Activated CD8-positive, alpha-beta memory T cell treated with anti-CD3 and anti-CD28 coated beads, Interleukin-2, amount 50 U/mL, for 1 hour (primary cell): Measurements from ENCODE around the gene ABCG5.

ENCODE experiments used
- DNase-seq: peaks from one replicate; pipeline ENCODE4 v3.0.0-alpha.2; 2020; ENCODE audit errors: extremely low read depth

Gene ABCG5

DNA sequence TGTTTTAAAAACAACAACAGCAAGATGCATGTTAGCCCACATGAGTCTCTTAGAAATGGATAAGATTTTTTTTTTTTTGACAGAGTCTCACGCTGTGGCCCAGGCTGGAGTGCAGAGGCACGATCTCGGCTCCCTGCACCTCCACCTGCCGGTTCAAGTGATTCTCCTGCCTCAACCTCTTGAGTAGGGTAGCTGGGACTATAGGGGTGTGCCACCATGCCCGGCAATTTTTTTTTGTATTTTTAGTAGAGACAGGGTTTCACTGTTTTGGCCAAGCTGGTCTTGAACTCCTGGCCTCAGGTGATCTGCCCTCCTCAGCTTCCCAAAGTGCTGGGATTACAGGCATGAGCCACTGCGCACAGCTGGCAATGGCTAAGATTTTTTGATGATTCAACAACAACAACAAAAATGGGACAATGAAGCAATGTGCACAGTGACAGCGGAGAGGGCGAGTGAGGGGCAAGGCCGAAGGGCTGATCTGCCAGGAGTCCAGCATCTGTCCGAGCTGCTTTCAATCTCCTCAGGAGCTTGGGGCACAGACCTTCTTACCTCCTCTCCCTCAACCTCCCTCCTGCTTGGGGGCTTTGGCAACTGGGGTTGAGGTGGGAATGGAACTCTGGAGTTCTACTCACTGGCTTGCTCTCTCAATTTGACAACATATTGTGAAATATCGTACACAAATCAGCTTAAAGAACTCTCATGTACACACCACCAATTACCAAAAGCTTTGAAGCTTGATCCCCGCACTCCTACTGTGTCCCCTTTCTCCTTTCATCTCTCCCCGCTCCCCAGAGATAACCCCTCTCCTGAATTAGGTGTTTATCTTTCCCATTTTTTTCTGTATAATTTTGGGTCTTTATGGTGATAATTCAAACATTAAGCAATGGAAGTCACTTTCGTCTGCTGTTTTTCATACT lies 3.6 kb upstream of the ABCG5 start:
- DNase-seq = no peak

DNA sequence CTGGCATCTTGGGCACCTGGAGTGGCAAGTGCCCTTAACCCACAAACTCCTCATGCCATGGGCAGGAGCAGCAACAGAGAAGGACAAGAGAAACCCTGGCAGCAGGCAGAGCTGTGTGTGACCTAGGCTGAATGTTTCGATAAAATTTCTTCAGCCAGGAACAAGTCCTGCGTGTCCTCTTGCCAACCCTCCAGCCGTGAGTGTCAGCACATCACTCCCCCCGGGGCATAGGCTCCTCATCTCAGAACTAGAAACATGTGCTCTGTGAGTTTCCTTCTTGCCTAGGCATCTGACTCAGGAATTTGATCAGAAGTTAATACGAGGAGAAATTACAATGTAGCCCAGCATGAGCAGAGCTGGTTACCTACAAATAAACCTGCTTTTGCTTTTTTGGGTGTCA lies 2.3 kb upstream of the ABCG5 start:
- DNase-seq = no peak

DNA sequence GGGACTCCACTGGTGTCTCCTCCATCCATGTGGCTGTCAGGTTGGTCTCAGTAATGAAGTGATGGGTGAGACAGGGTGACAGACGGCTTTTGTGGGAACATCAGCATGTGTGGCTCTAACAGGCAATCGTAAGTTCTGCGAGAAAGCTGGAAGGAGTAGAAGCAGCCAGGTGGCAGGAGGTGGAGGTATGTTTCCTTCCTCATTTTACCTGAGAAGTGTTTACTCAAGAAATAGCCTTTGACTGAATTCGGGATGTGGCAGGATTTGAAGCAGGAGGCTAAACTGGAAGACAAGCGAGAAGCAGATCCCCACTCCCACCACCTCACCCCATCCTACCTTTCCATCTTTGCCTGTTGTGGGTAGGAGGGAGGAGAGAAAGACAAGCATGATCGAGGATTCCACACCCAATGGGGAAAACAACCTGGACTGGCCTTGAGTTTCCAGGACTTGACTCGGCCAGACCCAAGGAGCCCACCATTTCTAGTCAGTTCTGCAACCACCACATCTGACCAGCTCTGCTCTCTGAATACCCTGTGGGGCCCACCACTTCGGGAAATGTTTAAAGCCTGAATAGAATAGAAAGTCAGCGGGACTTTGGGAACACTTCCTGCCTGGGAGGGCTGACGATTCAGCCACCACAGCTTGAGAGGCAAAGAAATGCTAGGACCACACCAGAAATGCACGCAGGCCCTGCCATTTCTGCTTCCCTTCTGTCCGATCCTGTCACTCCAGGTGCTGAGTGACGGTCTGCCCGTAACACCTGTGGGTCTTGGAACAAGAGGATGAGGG lies 1.3 kb upstream of the ABCG5 start:
- DNase-seq = no peak

DNA sequence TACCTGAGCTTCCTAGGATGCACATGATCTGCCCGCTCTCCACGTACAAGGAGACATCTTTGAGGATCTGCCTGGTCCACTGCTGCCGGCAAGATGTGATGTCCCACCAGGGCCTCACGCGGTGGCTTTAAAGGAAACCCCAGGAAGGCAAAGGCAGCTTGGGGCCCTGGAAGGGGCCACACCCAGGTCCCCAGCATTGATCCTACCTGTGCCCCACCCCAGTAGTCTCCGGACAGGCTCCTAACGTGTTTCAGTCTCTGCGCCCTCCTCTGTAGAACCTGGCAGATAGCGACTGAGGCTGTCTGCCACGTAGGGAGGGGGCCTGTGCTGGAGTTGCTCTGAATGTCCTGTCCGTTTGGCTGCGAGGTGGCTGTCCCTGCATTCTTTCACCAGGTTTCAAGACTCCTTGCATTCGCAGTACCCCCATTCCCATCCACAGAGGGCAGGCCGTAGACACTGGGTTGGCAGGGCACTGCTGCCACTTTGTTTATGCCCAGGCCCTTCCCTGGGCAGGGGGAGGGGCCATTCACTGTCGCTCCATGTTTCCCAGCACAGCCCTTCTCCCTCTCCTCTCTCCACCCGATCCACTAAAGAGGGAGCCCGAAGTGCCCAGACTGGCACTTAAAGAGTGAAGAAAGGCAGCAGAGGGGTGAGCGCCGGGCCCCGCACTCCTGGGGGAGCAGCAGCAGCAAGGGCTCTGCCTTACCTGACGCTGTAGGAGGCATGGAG lies 644 bp downstream of the ABCG5 start:
- DNase-seq = no peak

DNA sequence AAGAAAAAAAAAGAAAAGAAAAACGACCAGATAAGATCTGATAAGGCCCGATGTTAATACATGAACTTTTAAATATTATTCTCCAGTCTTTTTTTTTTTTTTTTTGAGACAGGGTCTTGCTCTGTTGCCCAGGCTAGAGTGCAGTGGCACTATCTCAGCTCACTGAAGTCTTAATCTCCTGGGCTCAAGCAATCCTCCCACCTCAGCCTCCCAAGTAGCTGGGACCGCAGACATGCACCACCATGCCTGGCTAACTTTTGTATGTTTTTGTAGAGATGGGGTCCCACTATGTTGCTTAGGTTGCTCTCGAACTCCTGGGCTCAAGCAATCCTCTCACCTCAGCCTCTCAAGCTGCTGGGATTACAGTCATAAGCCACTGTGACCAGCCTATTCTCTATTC lies 1.6 kb downstream of the ABCG5 start:
- DNase-seq = no peak

DNA sequence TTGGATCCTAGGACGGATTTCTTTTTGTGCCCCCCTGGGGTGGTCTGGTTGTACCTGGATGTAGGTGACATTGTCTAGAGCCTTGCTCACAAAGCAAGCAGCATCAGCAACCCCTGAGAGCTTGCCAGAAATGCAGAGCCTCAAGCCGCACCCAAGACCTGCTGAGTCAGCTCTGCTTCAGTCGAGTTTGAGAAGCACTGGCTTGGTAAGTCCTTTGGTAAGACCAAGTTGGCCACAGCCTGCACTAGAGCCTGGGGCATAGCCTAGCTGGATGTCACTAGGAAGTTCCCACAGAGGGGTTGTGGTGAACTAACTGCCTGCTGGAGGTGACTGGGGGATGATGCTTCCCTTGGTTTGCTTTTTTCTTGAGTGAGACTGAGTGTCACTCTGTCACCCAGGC lies 6.2 kb downstream of the ABCG5 start:
- no peak for DNase-seq

DNA sequence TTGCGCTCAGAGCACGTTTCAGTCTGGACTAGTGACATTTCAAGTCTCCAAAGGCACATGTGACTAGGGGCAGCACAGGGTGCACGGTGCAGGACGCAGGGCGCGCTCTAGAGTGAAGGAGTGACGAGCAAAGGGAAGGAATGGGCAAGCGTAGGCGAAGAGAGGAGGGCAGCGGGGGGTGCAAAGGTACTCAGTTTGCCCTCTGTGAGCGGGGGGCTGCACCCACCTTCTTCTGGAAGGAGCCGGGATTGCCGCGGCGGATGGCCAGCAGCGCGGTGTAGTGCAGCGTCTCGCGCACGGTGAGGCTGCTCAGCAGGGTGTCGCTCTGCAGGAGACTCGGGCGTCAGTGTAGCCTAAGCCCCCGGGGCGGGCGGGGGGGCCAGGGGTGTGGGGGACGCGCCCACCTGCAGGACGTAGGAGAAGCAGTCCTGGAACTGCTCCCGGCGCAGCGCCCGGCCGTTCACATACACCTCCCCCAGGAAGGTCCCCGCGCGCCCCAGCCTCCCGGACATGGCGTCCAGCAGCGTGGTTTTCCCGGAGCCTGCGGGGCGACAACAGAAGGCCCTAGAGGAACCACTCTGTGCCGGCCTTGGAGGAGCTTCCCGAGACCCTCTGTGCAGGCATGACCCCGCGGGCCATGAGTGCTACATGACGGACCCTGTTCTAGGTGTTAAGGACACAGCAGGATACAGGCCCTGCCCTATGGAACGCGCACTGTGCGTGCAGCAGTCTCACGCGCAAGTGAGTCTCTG lies 6.9 kb downstream of the ABCG5 start:
- no peak for DNase-seq

DNA sequence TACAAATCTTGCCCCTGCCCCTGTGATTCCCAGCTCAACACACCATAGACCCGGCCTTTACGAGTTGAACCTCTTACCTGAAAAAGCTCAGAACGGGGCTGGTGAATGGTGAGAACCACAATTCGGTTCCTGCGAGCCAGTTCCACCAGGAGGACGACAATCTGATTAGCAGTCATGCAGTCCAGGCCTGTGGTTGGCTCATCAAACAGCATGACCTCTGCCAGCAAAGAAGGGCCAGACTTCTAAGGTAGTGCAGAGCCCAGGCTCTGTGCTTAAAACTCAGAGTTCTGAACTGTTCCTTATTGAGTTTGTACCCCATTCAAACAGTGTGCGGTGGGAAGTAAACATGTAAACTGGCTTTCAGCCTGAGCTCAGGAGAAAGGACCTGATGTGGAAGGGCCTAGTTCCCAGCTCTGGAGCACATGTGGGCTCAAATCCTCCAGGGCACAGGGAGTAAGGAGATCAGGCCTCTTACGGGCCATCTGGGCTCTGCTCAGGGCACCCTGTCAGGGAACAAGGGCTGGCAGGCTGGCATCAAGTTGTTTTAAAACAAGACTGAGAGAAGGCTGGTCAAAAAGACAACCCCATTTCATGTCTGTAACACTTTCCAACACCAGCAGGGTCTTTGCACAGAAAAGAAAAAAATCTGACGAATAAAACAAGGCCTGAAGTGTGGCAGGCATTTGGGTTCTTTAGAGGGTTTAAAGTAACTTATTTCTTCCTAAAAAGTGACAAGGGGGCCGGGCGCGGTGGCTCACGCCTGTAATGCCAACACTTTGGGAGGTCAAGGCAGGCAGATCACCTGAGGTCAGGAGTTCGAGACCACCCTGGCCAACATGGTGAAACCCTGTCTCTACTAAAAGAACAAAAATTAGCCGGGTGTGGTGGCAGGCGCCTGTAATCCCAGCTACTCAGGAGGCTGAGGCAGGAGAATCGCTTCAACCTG lies 12.1 kb downstream of the ABCG5 start:
- no peak for DNase-seq

DNA sequence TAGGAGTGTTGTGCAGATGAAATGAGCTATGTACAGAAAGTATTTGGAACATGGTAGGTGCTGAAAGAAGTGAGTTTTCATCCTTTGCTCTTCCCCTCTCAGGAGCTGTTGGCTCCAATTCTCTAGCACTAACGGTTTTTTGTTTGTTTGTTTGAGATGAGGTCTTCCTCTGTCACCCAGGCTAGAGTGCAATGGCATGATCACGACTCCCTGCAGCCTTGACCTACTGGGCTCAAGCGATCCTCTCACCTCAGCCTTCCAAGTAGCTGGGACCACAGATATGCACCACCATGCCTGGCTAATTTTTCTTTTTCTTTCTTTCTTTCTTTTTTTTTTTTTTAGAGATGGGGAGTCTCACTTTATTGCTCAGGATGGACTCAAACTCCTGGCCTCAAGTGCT lies 12.8 kb downstream of the ABCG5 start:
- no peak for DNase-seq

DNA sequence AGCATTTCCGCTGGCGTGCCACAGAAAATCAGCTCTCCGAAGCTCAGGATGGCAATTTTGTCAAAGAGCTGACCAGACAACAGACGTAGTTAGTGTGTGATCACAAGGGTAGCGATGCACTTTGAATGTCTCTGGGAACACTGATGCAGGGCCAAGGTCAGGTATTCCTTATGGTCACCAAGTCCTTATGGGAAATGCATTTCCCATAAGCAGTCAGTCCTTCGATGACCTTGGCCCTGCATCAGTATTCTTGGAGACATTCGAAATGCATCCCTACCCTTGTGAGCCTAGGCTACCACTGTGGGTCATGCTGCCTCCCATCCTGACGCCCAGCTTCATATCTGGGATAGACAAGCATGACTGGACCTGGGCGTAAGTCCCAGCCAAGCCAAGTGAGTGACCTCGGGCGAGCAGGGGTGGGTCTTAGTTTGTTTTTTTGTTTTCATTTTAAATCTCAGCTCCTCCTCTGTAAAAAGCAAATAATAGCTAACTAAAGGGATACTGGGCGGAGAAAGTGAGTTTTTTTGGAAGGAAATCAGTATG lies 13.6 kb downstream of the ABCG5 start:
- no peak for DNase-seq

DNA sequence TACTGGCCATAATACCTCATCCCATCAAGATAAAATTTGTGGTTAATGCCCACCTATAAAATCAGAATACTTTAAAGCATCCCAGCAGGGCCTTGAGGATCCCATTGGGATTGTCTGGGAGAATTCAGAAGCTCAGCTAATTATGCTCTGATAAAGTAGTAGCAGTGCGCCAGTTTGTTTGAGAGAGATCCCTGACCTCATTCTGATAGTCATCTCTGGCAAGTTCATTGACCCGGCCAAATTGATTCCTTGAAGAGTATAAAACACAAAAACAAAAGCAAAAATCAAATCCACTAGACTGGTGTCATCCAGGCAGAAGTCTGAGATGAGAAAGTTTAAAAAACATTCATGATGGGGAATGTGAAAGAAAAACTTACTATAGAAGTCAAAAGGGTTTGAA lies 14.1 kb downstream of the ABCG5 start:
- DNase-seq = no peak

DNA sequence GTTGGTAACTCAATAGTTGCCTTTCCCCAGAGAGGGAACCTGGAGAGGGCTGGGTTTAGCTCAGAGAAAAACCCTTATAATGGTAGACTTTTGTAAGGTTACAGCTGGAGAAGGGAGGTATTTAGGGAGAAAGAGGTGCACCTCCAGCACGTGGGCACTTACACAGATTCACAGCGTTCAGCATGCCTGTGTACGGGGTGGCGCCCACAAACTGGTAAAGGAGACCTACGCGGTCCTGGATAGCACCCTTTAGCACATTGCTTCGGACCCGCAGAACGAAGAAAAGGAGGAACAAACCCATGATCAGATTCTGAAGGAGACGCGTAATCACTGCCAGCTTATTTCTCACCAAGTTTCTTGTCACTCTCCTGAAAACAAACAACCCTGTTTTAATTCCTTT lies 14.9 kb downstream of the ABCG5 start:
- DNase-seq = no peak

DNA sequence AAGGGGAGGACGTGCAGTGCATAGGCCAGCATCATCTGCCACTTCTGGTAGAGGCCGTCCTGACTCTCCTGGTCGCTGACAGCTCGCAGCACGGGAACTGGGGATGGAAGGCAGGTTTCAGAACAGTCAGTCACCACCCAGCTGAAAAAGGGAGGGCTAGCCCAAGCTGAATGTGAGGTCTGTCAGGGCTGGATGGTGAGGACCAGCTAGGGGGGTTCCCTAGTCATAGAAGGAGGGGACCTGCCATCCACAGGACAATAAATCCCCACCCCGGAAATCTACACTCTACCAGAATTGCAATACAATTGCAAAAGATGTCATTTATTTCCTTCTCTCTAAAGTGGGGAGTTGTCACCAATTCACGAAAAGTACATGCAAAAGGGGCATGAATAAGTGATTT lies 15.8 kb downstream of the ABCG5 start:
- no peak for DNase-seq

DNA sequence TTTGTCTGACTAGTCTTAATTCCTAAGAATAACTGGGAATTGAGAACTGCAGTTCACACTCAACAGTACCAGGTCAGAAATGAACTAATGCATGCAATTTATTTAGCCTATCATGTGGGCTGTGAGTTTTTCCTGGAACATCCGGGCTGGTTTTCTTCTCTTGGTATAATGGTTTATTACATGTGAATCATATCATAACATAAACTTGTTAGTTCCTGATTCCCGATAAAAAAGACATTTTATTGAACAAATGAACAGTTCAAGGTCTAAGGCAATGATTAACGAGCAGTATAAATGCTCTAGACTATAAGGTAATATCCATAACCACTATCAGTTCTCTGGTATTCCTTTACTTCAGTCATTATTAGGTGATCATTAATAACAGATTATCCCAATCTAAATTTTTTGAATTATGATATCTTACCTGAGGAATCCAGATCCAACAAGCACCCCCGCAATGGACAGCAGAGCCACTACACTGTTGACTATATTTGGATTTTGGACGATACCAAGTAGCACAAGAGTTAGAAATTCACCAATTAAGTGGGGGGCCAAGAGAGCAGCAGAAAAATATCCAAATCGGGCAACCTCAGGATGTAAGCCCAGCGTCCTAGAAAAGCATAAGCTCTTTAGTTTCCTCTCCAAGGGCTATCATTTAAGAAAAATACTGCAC lies 19.0 kb downstream of the ABCG5 start:
- DNase-seq = no peak

DNA sequence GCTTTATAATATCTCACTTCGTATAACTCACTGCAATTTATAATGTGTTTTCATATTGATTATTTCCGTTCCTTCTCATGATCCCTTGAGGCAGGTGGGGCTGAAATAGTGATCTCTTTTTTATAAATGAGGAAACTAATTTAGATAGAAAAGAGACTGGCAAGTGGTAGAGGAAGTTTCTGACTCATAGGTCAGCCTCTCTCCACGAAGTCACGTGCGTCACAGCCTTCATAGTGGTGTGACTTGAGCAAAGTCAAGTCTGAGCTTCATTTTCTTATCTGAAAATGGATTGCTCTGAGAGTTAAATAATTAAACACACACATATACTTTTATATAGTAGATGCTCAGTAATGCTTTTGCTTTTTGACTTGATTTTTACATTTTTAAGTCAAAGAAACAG lies 19.9 kb downstream of the ABCG5 start:
- DNase-seq = no peak

DNA sequence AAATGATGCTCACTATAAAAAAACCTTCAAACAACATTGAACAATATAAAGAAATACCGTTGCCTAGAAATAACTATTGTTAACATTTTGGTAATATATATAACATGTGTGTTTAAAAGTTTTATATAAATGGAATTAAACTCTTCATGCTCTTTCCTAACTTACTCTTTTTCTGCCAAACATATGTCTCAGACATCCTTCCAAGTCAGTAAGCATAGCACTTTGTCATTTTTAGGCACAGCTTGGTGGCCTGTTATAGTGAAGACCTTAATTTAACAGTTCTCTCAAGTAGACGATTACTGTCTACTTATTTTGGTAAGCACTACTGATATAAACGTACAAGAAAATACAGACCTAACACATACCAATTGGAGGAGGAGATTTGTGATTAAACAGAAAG lies 23.9 kb downstream of the ABCG5 start:
- DNase-seq = no peak

DNA sequence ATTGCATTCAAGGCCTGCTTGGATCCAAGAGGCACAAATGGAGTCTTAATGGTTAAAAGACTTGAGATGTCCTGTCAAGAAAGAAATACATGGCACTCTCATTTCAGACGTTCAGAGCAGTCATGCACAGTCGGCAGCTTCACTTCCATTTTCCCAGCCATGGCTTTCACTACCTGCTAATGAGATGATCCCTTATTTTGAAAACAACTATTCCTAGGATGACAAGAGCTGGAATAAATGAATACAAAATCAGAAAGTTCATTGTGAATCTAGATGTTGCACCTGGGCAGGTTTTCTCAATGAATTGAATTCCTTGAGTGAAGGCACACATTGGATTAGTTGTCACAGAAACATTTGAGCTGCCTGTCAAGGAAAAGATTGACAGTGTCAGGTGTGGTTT lies 25.7 kb downstream of the ABCG5 start:
- no peak for DNase-seq

DNA sequence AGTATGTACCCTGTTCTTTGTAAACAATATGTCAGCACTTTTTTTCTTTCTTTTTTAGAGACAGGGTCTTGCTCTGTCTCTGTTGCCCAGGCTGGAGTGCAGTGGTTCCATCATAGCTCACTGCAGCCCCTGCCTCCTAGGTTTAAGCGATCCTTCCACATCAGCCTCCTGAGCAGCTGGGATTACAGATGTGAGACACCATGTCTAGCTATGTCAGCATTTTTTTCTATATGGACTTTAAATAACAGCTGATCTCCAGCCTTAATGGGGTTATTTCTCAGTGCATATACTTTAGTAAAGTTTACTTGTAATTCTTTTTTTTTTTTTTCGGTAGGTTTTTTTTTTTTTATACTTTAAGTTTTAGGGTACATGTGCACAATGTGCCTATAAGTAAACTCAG lies 26.6 kb downstream of the ABCG5 start:
- no peak for DNase-seq

DNA sequence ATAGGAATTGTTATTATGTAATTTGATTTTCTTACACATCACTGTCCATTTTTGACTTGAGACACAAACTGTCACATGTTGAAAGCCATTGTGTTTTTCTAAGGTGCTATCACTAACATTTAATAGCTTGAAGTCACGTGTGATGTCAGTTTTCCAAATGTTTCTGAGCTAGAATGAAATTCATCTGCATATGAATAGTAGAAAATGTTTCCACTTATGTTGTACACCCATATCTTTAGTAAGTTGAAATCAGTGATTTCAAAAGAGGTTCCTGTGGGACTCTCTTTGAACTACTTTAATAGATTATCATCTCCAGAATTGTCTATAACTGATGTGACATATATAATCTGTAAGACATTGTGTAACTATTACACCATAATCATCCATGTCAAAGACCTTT lies 27.8 kb downstream of the ABCG5 start:
- DNase-seq = no peak

DNA sequence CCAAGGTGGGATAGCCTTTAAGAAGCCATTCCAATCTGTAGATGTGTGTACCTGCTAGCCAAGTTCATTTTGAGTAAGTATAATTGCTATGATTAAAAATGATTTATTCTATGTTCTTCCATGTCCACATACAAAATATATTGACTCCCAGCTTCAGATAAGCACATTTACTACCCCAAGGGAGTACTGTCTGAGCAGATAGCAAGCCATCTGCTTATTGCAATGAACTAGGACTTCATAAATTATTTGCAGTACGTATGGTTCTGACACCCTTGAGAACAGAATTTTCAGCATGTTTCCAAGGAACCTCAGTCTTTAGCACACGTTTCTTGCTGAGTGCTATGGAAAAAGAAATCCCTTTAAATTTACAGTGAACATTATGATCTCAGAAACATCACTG lies 28.2 kb downstream of the ABCG5 start:
- DNase-seq = no peak
